HL-60/S4 treated with phorbol 12-myristate 13-acetate at 8.2 ng/mL for 4 days and 3 days (cell line): ENCODE results near the gene ALKBH5.

Source experiments
- in situ Hi-C: fragments of 300-500 bp; cut with MboI; formaldehyde crosslinking; loops from 2 replicates; pipeline ENCODE4 v1.15.0; 2022; ENCODE audit warnings: low sequenced_read_pairs

Gene ALKBH5

GRCh38 chr17:18184143-18185031, 759 bp downstream of the ALKBH5 start:
- in situ Hi-C loops: no loop called here

DNA sequence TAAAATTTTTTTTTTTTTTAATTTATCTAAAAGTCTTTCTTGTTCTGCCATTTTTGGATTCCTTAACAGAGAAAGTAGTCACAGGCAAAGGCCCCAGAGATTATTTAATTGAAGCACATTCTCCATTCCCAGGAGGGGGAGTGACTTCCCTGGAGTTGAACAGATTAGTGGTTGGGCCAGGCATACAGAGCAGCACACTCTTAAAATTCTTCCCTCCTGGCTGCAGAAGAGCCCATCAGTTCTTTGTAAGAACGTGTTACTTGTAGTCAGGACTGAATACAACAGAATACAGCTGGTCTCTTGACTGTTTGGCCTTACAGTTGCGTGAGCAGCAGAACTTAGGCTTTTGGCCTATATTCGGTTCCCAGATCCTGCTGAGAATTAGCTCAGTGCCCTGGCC, 1.8 kb downstream of the ALKBH5 start:
- in situ Hi-C loops: no loop called here

- in situ Hi-C loops: no loop called here
Measured at GRCh38 chr17:18185832-18186626, 2.4 kb downstream of the ALKBH5 start.

DNA sequence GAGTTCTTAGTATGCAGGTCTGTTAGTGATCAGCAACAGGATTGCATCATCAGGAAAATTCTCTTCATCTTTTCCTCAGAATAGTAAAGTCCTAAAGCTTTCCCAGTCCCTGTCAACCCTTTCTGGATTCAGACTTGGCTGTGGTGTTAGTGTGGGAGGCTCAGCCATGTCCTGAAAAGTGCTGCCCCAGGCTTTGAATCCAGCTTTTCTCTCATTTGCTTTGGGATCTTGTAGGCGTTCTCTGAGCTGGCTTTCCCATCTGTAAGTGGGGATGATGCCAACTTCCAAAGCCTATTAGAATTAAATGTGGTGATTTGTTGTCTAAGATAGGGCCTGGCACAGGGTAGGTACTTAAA, 3.0 kb downstream of the ALKBH5 start:
- in situ Hi-C loops: no loop called here

DNA sequence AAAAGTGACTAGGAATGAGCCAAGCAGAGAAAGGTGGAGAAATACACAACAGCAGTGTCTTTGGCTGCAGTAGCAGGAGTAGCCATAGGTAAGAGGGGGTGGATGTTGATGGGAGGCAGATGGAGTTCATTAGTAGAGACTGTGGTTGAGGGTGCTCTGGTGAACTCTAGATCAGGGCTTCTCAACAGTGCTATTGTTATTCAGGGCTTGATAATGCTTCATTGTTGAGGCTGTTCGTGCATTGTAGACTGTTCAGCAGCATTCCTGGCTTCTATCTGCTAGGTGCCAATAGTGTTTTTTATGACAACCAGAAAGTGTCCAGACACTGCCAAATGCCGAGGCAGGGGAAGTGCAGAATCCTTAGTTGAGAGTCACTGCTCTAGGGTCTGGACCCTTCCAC, 3.6 kb downstream of the ALKBH5 start:
- in situ Hi-C loops: no loop called here

GRCh38 chr17:18187821-18188761, 4.5 kb downstream of the ALKBH5 start:
- in situ Hi-C loops: no loop called here

- in situ Hi-C loops: no loop called here
Measured at GRCh38 chr17:18190628-18191235, 7.1 kb downstream of the ALKBH5 start.

- in situ Hi-C loops: no loop called here
Measured at GRCh38 chr17:18191236-18191667, 7.6 kb downstream of the ALKBH5 start.

GRCh38 chr17:18191967-18192366, 8.3 kb downstream of the ALKBH5 start:
- in situ Hi-C loops: no loop called here

DNA sequence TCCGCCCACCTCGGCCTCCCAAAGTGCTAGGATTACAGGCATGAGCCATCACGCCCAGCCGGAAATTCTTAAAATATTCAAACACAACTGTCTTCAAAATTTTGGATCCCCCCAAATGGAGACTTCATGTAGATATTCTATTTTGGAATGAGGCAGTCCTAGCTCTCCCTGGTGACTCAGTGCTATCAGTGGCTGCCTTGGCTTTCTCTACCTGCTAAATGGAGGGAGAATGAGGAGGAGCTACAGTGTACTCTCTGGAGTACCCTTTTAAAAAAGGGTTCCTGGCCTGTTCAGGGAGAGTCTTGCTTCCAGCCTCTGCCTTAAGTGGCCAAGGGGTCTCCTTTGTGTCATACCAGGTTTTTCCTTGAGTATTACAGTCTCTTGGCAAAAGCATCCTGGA, 10.8 kb downstream of the ALKBH5 start:
- in situ Hi-C loops: no loop called here

GRCh38 chr17:18194804-18195203, 11.2 kb downstream of the ALKBH5 start:
- in situ Hi-C loops: no loop called here

DNA sequence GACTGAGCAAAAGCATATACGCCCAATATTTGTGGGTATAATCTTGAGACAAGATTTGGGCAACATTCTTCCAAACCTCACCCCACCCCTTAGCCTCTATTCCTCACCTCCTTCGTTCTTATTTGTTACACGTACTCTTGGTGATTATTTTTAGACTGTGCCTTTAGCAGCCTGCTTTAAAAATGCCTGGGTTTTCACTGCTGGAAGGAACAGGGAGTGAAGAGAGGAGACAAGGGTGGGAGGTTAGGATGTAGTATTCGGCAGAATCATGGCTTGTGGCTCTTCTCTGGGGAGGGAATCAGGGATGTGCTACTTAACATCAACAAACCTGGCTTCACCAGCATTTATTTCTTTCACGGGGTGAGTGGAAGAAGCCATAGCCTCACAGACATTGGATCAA, 11.6 kb downstream of the ALKBH5 start:
- in situ Hi-C loops: no loop called here

- in situ Hi-C loops: no loop called here
Measured at GRCh38 chr17:18197535-18198194, 14.0 kb downstream of the ALKBH5 start.

- in situ Hi-C loops: no loop called here
Measured at GRCh38 chr17:18198530-18198929, 14.9 kb downstream of the ALKBH5 start.

DNA sequence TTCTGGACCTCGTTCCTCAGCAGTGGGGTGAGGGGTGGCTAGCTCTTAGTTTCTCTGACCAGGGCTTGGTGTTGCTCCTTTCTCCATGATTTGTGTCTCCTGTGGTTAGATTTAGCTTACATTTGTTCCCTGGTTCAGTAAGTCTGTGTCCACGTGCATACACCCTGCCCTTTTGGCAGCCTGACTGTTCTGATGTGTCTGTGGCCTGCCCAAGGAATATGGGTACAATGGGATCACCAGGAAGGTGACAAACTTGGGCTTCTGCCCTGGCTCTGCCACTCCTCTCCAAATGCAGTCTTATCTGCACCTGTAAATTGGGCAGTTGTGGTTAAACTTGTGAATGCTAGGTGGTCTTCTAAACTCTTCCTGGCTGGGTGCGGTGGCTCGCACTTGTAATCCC, 17.5 kb downstream of the ALKBH5 start:
- in situ Hi-C loops: no loop called here

- in situ Hi-C loops: no loop called here
Measured at GRCh38 chr17:18203308-18203707, 19.7 kb downstream of the ALKBH5 start.

DNA sequence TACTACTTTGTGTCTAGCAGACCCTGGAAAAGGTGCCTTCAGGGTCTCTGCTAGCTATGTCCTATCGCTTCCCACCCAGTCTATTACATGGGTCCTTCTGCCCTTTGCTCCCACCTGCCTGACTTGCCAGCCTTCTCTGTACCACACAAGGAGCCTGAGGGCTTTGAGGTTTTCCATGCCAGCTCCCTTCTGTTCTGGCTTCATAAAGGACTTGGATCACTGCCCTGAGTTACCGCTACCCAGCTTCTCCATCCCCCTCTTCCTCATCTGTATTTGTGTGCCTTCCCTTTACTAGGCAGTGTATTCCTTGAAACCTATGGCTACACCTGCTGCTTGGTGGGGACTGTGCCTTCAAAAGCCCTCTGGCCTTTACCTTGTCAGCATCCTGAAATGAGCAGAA, 22.2 kb downstream of the ALKBH5 start:
- in situ Hi-C loops: no loop called here

DNA sequence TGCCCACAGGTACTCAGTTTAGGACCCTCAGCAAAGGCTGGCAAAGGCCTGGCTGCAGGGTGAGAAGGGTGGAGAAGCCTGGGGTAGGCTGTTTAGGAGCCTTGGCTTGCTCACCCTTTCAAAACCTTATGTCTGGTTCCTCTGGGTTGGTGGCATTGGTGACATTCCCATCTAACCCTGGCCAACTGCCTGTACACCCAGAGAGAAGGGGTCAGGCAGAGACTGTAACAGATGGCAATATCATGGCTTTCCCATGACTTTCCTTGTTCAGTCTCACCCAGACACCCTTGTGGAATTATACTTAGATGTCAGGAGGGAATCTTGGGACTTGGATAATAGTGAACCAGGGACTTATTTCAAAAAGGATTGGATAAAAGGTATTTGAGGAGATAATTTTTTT, 23.3 kb downstream of the ALKBH5 start:
- in situ Hi-C loops: no loop called here

- in situ Hi-C loops: no loop called here
Measured at GRCh38 chr17:18208092-18208491, 24.5 kb downstream of the ALKBH5 start.

DNA sequence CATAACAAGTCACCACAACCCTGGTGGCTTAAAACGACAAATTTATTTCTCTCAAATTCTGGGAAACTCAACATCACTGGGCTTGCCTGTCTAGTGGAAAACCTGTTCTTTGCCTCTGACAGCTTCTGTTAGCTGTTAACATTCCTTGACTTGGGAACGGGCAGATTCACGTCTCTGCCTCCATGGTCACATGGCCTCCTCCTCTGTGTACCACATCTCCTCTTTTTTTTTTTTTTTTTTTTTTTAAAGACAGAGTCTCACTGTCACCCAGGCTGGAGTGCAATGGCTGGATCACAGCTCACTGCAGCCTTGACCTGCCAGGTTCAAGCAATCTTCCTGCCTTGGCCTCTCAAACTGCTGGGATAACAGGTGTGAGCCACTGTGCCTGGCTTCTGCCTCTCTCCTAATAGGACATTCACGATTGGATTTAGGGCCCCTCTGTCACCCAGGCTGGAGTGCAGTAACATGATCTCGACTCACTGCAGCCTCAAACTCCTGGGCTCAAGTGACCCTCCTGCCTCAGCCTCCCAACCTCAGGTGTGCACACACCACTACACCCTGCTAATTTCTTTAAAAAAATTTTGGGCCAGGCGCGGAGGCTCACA, 30.1 kb downstream of the ALKBH5 start:
- in situ Hi-C loops: no loop called here
